Esophagus (tissue), 2 donors: ENCODE results near the gene OR4C11. TPM values are rescaled to one million over a fixed set of nuclear protein-coding genes. Genes with fewer than 3 reads are reported as not detected.

Source experiments
- polyA plus RNA-seq, 2 donors: library from polyadenylated mRNA; stranded (reverse); fragments of 200-250 nt; gene quantifications; one replicate each; pipeline ENCODE4 v1.2.3, GENCODE V29; 2013
- donor health status: healthy with polysubstance abuse.
- donor health status: Bipolar disorder and iron deficiency.

The OR4C11 gene
- polyA plus RNA-seq, 2 donors: not detected

Other genes starting within 250 kb of the OR4C11 start
- not detected for gene OR4A15, start 239.7 kb downstream of the OR4C11 start, polyA plus RNA-seq
- not detected for gene OR4C15, start 53.2 kb downstream of the OR4C11 start, polyA plus RNA-seq
- not detected for gene OR4C16, start 35.5 kb downstream of the OR4C11 start, polyA plus RNA-seq
- not detected for gene OR4P4, start 27.5 kb upstream of the OR4C11 start, polyA plus RNA-seq
- not detected for gene OR4S2, start 40.7 kb upstream of the OR4C11 start, polyA plus RNA-seq
- gene OR4C6, start 54.6 kb upstream of the OR4C11 start, polyA plus RNA-seq: not detected
- gene OR5D13, start 165.8 kb upstream of the OR4C11 start, polyA plus RNA-seq: not detected
- gene OR5D14, start 187.9 kb upstream of the OR4C11 start, polyA plus RNA-seq: not detected
- not detected for gene OR5L1, start 203.7 kb upstream of the OR4C11 start, polyA plus RNA-seq
- gene OR5D18, start 212.0 kb upstream of the OR4C11 start, polyA plus RNA-seq: not detected
- not detected for gene OR5L2, start 219.6 kb upstream of the OR4C11 start, polyA plus RNA-seq
- not detected for gene OR5D16, start 231.1 kb upstream of the OR4C11 start, polyA plus RNA-seq